ENCODE results near the gene FAM228B. TPM values are rescaled to one million over a fixed set of nuclear protein-coding genes. Genes with fewer than 3 reads are reported as not detected.
"Not testable (repeated sequence)": the region's sequence is repeated elsewhere in the genome, so short reads cannot be mapped to it uniquely, and the experiment has no call there.

Gene FAM228B
- total RNA-seq, 1 donor from 2014 or later: 38.0 TPM

- no peaks in the 10 kb centered on the region for H3K27me3 Mint-ChIP-seq (ENCODE audit: low read depth)
- no peaks in the 10 kb centered on the region for H3K4me1 Mint-ChIP-seq
- H3K9me3 Mint-ChIP-seq: peaks cover 32% of the 10 kb centered on the region
- no peak overlapping the region for H3K27ac Mint-ChIP-seq
- TF ChIP-seq CTCF (IDR thresholded peaks at IDR 0.05; ENCODE audit: unreplicated experiment): no peak
- no peak for DNase-seq (ENCODE audit: low spot score in 2 of 2, unreplicated experiment in 2 of 2)
- no peak overlapping the region for H3K4me3 Mint-ChIP-seq
- H3K36me3 Mint-ChIP-seq: peaks cover 41% of the 10 kb centered on the region
Observed at GRCh38 chr2:24132543-24132942, 9.3 kb downstream of the FAM228B start.

- not testable (repeated sequence) for H3K27me3 Mint-ChIP-seq (ENCODE audit: low read depth); H3K4me3 Mint-ChIP-seq; H3K4me1 Mint-ChIP-seq
Observed at GRCh38 chr2:24140305-24140704, 17.0 kb downstream of the FAM228B start.

GRCh38 chr2:24147364-24147763, 24.1 kb downstream of the FAM228B start:
- H3K27ac Mint-ChIP-seq: no peak overlapping the region
- H3K9me3 Mint-ChIP-seq: peaks cover 29% of the 10 kb centered on the region
- no peak overlapping the region for H3K4me3 Mint-ChIP-seq
- no peaks in the 10 kb centered on the region for H3K27me3 Mint-ChIP-seq (ENCODE audit: low read depth)
- TF ChIP-seq CTCF (IDR thresholded peaks at IDR 0.05; ENCODE audit: unreplicated experiment): no peak
- H3K4me1 Mint-ChIP-seq: no peaks in the 10 kb centered on the region
- no peak for DNase-seq (ENCODE audit: low spot score in 2 of 2, unreplicated experiment in 2 of 2)
- peaks cover 65% of the 10 kb centered on the region for H3K36me3 Mint-ChIP-seq

More at GRCh38 chr2:24140305-24140704, 17.0 kb downstream of the FAM228B start:
- not testable (repeated sequence) for DNase-seq (ENCODE audit: low spot score in 2 of 2, unreplicated experiment in 2 of 2); H3K9me3 Mint-ChIP-seq; H3K27ac Mint-ChIP-seq
- H3K36me3 Mint-ChIP-seq: peaks cover 36% of the 10 kb centered on the region

GRCh38 chr2:24152413-24153197, 29.3 kb downstream of the FAM228B start:
- DNase-seq (ENCODE audit: low spot score in 2 of 2, unreplicated experiment in 2 of 2): no peak
- no peaks in the 10 kb centered on the region for H3K27me3 Mint-ChIP-seq (ENCODE audit: low read depth)
- no peak for TF ChIP-seq CTCF (IDR thresholded peaks at IDR 0.05; ENCODE audit: unreplicated experiment)
- peaks cover 38% of the 10 kb centered on the region for H3K36me3 Mint-ChIP-seq
- H3K27ac Mint-ChIP-seq: no peak overlapping the region
- H3K4me3 Mint-ChIP-seq: no peak overlapping the region
- no peaks in the 10 kb centered on the region for H3K4me1 Mint-ChIP-seq
- H3K9me3 Mint-ChIP-seq: peaks cover 15% of the 10 kb centered on the region

GRCh38 chr2:24153478-24153877, 30.2 kb downstream of the FAM228B start:
- Mint-ChIP-seq H3K4me1 (no peaks in the 10 kb centered on the region), H3K36me3 (peaks cover 37% of the 10 kb centered on the region), H3K27me3 (ENCODE audit: low read depth) (no peaks in the 10 kb centered on the region), H3K9me3 (peaks cover 8% of the 10 kb centered on the region), H3K27ac (no peak overlapping the region), H3K4me3 (no peak overlapping the region)
- TF ChIP-seq CTCF (IDR thresholded peaks at IDR 0.05; ENCODE audit: unreplicated experiment): no peak
- no peak for DNase-seq (ENCODE audit: low spot score in 2 of 2, unreplicated experiment in 2 of 2)

- peaks cover 22% of the 10 kb centered on the region for H3K9me3 Mint-ChIP-seq
- no peaks in the 10 kb centered on the region for H3K27me3 Mint-ChIP-seq (ENCODE audit: low read depth)
- no peak overlapping the region for H3K27ac Mint-ChIP-seq
- H3K36me3 Mint-ChIP-seq: peaks cover 50% of the 10 kb centered on the region
- no peak for DNase-seq (ENCODE audit: low spot score in 2 of 2, unreplicated experiment in 2 of 2)
- no peak overlapping the region for H3K4me3 Mint-ChIP-seq
- H3K4me1 Mint-ChIP-seq: no peaks in the 10 kb centered on the region
- no peak for TF ChIP-seq CTCF (IDR thresholded peaks at IDR 0.05; ENCODE audit: unreplicated experiment)
Observed at GRCh38 chr2:24158131-24158530, 34.9 kb downstream of the FAM228B start.

Data from mesothelial cell of epicardium (in vitro differentiated cells).